NOMO-1 treated with dmso at 0.1 percent for 144 hours (cell line): ENCODE data around the gene CTAGE6.
"Not testable (repeated sequence)": the region's sequence is repeated elsewhere in the genome, so short reads cannot be mapped to it uniquely, and the experiment has no call there.

Experiments used
- DNase-seq: peaks from one replicate; lab custom pipeline; 2025; ENCODE audit not compliant: unreplicated experiment; lab: John Stamatoyannopoulos, UW

Gene CTAGE6

DNA sequence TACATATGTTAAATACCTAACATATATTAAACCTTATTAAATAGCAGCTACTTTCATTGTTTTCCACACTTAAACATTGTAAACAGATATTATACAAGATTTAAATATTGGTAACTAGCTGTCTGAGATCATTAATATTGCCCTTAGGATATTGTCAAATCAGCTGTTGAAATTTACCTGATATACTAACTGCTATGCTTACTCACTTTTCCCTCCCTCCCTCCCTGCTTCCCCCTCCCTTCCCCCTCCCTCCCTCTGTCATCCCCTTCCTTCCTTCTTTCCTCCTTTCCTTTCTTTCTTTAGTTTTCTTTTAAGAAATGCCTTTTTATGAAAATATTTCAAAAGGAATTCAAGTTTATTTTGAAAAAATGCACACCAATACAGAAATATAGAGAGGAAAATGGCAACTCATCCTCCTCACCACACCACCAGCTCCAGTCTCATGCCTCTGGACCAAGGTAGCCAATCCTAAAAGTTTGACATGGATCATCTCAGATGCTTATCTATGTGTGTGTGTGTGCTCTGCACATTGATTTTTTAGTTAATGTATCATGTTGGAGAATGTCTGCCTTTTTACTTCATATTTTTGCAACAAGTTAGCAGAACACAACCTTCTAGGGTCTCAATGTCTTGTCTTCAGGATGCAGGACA is 41.8 kb downstream of the CTAGE6 start:
- not testable (repeated sequence) for DNase-seq

DNA sequence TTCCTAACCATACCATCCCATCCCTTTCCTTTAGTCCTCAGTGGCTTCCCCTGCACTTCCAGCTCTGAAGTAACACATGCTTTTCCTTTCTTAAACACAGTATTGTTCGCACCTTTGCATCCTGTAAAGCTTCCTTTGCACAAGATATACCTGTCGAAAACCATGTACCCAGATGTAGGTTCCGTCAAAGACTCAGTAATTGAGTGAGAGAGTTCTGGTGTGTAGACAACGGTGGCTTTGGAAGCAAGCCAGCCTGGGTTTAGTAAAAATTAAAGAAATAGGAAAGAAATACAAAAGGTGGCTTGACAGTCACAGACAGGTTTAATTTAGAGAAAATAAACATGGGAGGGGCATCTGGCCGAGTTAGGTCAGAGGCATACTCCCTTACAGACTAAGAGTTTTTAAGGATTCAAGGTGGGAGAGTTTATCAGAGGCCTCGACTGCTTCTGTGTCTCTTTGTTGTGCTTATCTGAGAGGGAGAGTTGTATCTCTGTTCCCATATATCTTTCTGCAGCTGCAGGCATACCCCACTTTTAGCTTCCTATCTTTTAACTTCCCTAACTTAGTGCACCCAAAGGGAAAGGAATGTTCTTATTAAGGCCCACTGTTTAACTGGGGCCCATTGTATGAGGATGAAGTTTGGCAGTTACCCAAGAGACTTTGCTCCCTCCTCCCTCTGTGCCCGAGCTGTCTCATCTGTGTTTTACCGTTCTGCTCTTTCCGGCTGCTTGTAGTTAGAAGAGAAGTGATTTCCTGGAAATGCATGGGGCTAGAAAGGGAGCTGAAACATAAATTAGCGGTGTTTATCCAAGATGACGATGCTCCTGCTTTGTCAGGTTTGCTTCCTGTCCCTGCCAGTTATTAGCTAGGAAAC is 42.7 kb downstream of the CTAGE6 start:
- not testable (repeated sequence) for DNase-seq

DNA sequence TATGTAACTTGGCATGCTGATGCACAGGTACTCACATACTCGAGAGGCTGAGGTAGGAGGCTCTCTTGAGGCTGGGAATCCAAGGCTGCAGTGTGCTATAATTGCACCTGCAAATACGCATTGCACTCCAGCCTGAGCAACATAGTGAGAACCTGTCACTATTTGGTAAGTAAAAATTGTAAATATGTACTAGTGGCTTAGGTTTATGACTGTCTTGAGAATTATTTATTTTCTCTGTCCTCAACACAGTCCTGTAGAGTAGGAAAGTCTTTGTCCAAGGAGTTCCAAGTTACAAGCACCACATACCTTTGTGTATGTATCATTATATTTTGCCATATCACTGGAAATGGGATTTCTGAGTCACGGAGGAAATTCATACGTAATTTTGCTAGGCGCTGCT is 45.1 kb downstream of the CTAGE6 start:
- DNase-seq = not testable (repeated sequence)

DNA sequence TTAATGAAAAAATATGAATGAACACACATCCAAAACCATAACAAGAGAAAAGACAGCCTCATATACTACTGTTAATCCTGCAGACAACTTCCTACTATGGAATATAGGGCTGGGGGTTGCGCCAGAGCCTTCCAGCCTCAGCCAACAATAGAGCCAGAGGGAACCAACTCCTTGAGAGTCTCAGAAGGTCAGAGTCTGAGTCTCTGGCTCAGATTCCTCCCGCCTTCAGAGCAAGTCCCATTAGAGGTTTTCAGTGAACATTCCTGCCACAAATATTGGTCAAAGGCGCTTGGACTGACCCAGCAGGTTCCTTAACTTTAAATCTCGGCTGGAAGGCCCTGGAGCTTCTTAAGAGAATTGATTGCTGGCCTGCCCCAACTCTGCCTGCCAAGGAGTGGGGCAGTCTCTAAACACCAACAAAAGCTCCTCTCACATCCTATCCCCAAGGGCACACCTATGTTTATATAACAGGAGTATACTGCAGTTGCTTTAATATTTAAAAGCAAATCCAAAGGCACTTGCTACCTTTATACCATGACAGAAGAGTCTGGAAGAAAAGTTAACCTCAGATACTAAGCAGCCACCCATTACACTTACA is 45.7 kb downstream of the CTAGE6 start:
- not testable (repeated sequence) for DNase-seq

DNA sequence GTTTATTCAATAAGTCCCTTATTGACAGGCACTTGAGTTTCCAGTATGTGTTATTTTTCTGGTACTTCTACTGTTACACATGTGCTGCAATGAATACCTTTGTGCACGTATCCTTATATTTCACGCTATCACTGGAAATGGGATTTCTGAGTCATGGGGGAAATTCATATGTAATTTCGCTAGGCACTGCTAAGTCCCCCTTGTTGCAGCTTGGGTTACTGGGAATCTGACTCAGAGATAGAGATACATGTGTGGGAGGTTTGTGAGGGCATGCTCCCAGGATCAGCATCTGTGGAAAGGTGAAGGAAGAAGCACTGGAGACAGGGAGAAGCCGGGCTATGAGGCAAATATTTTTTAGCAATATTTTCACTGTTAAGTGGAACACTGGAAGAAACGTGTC is 47.6 kb downstream of the CTAGE6 start:
- not testable (repeated sequence) for DNase-seq
